DND-41 (cell line): ENCODE data around the gene FCRL2.

Experiments
- CTCF ChIP-seq: IDR thresholded peaks from 2 replicates; pipeline ENCODE4 v1.5.1; 2012; ENCODE audit warnings: borderline replicate concordance, low read length, moderate library complexity, mild to moderate bottlenecking; ENCODE audit not compliant: poor library complexity, severe bottlenecking; ENCODE audit errors: extremely low read depth
- EZH2 ChIP-seq: IDR thresholded peaks from 3 replicates; pipeline ENCODE4 v1.6.1; 2012; ENCODE audit warnings: borderline replicate concordance, low read depth, mild to moderate bottlenecking, moderate library complexity, low read length, inconsistent platforms; ENCODE audit not compliant: severe bottlenecking

GRCh38 chr1:157819215-157819614, 42.3 kb upstream of the FCRL2 start:
- no peak for TF ChIP-seq CTCF
- no peak for TF ChIP-seq EZH2
